Kidney epithelial cell (primary cell): ENCODE data around the gene SLC4A4. TPM values are rescaled to one million over a fixed set of nuclear protein-coding genes. Genes with fewer than 3 reads are reported as not detected.

Experiments used
- DNase-seq: peaks from one replicate; pipeline ENCODE4 v3.0.0-alpha.2; 2010; ENCODE audit warnings: low read depth
- H3K27me3 ChIP-seq: 2 replicates; pipeline ENCODE4 v1.6.0; 2011; ENCODE audit warnings: low read length; ENCODE audit not compliant: control insufficient read depth, insufficient read depth
- H3K36me3 ChIP-seq: 2 replicates; pipeline ENCODE4 v1.5.1; 2011; ENCODE audit warnings: low read length; ENCODE audit not compliant: control insufficient read depth, insufficient read depth
- H3K4me3 ChIP-seq: 2 replicates; pipeline ENCODE4 v1.5.1; 2011; ENCODE audit warnings: low read depth, mild to moderate bottlenecking, control low read depth, low read length
- total RNA-seq: library from RNA; depleted of rRNA; stranded (reverse); fragments of >200 nt; gene quantifications from 2 replicates; pipeline ENCODE4 v1.2.3, GENCODE V29; 2015
- TF ChIP-seq, protein P1 (sequence below): IDR thresholded peaks from 2 replicates; pipeline ENCODE4 v1.5.1; 2011; ENCODE audit warnings: mild to moderate bottlenecking, moderate library complexity, low read length, control low read depth, inconsistent platforms; ENCODE audit not compliant: insufficient read depth, poor library complexity, severe bottlenecking

SLC4A4 gene
- total RNA-seq, 1 donor from 2014 or later: 2.7 TPM

DNA sequence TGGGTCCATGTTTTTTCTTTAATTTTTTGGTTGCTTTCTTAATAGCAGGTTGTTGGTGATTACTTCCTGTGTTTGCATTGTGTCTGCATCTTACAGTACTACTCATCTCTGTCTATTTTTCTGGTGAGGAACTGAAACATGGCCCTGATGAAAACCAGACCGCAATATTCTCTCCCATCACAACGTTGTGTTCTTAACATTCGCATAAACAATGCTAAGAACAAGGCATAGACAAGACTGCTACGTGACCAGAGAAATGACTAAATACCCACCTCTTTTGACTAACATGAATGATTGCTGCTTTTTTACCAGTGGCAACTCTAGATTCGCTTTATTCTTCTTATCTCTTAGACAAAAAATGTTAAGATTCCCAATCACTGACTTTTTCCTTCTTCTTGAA, 266.0 kb downstream of the SLC4A4 start:
- no peak overlapping the region for H3K4me3 ChIP-seq
- TF ChIP-seq, protein P1, sequence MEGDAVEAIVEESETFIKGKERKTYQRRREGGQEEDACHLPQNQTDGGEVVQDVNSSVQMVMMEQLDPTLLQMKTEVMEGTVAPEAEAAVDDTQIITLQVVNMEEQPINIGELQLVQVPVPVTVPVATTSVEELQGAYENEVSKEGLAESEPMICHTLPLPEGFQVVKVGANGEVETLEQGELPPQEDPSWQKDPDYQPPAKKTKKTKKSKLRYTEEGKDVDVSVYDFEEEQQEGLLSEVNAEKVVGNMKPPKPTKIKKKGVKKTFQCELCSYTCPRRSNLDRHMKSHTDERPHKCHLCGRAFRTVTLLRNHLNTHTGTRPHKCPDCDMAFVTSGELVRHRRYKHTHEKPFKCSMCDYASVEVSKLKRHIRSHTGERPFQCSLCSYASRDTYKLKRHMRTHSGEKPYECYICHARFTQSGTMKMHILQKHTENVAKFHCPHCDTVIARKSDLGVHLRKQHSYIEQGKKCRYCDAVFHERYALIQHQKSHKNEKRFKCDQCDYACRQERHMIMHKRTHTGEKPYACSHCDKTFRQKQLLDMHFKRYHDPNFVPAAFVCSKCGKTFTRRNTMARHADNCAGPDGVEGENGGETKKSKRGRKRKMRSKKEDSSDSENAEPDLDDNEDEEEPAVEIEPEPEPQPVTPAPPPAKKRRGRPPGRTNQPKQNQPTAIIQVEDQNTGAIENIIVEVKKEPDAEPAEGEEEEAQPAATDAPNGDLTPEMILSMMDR: no peak
- no peak for DNase-seq
- H3K36me3 ChIP-seq: no peaks in the 10 kb centered on the region
- no peaks in the 10 kb centered on the region for H3K27me3 ChIP-seq

DNA sequence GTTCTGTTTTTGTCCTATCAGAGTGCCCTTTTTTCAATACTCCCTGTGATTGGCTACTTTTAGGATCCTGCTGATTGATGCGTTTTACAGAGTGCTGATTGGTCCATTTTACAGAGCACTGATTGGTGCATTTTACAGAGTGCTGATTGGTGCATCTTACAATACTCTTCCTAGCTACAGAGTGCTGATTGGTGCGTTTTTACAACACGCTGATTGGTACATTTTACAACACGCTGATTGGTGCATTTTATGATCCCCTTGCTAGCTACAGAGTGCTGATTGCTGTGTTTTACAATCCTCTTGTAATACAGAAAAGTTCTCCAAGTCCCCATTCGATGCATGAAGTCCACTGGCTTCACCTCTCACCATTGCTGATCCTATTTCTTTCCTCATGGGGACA, 268.3 kb downstream of the SLC4A4 start:
- Histone ChIP-seq H3K4me3 (no peak overlapping the region), H3K36me3 (no peaks in the 10 kb centered on the region), H3K27me3 (no peaks in the 10 kb centered on the region)
- TF ChIP-seq, protein P1: no peak
- no peak for DNase-seq

DNA sequence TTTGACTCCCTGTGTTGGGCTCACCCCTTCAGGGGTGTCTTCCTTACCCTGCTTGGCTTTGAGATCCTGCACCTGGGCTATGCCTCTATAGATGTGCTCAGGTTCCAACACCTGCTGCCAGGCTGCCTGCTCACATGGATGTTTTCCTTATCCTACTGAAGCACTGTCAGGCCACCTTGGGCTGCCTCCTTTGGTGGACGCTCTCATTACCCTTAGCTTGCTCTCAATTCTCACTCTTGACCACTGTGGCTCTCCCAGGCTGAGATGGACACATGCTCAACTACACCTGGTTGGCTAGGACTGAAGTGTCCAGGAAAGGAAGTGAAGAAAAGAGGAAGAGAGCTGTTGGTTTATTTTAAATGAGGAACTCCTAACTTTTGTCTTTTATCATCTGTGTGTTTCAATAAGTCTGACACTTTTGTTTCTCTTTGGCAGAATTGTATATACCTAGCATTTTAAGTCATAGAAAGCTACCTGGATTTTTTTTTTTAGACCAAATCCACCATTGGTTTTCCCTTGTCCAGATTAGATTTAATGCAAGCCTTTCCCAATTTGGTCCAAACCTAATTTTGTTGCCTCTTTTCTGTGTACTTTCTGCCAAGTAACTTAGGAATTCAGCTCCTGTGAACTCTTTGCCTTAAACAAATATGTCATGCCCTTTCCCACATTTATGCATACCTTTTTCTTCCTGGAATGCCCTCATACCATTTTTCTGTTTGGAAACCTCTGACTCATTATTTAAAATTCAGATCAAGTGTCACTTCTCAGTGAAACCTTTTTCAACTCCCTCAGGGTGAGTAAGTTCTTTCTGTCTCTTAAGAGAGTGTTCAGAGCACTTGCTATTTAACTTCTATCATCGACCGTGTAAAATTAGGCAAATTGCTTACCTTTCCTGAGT, 269.2 kb downstream of the SLC4A4 start:
- Histone ChIP-seq H3K4me3 (no peak overlapping the region), H3K36me3 (no peaks in the 10 kb centered on the region), H3K27me3 (no peaks in the 10 kb centered on the region)
- peak; percentile 56 for DNase-seq
- TF ChIP-seq, protein P1: no peak

DNA sequence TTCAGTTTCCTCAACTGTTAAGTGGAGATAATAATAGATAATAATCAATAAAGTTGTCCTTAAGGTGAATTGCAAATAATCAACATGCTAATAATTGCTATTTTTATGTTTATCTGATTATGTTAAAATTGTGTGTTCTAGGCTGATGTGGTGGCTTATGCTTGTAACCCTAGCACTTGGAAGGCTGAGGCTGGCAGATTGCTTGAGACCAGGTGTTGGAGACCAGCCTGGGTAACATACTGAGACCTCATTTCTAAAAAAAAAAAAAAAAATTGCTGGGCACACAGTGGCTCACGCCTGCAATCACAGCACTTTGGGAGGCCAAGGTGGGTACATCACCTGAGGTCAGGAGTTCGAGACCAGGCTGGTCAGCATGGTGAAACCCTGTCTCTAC, 269.9 kb downstream of the SLC4A4 start:
- TF ChIP-seq, protein P1: no peak
- Histone ChIP-seq H3K36me3 (no peaks in the 10 kb centered on the region), H3K4me3 (no peak overlapping the region), H3K27me3 (no peaks in the 10 kb centered on the region)
- DNase-seq: no peak

DNA sequence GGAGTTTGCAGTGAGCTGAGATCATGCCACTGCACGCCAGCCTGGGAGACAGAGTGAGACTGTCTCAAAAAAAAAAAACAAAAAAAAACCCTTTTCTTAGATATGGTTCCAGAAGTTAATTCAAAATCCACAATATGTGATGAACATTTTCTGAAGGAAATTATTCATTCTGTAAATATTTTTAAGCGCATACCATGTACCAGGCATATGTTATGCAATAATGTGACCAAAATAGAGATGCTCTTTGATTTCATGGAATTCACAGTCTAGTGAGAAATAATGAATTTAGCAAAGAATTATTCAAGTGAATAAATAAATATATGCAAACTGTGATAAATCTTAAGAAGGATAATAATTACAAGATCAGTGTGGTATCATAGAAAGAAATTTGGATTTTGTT, 270.3 kb downstream of the SLC4A4 start:
- H3K4me3 ChIP-seq: no peak overlapping the region
- no peak for DNase-seq
- TF ChIP-seq, protein P1: no peak
- no peaks in the 10 kb centered on the region for H3K27me3 ChIP-seq
- no peaks in the 10 kb centered on the region for H3K36me3 ChIP-seq

DNA sequence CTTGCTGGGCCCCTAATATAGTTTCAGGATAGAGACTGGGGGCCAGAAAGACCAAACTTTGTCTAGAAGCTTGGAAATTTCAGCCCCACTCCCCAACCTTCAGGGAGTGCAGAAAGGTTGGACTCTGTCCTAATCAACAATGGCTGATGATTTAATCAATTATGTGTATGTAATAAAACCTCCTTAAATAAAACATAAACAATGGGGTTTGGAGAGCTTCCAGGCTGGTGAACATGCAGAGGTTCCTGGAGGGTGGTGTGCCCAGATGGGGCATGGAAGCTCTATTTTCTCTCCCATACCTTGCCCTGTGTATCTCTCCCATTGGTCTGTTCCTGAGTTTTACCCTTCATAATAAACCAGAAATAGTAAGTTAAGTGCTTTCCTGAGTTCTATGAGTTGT, 270.8 kb downstream of the SLC4A4 start:
- DNase-seq: no peak
- TF ChIP-seq, protein P1: no peak
- Histone ChIP-seq H3K27me3 (no peaks in the 10 kb centered on the region), H3K4me3 (no peak overlapping the region), H3K36me3 (no peaks in the 10 kb centered on the region)
